Activated naive CD4-positive, alpha-beta T cell treated with Interleukin-2 at 50 U/mL for 16 hours (primary cell): ENCODE results near the gene PDCD1.
"Not testable (repeated sequence)": the region's sequence is repeated elsewhere in the genome, so short reads cannot be mapped to it uniquely, and the experiment has no call there.

Experiments used
- DNase-seq: peaks from one replicate; pipeline ENCODE4 v3.0.0-alpha.2; 2020

Gene PDCD1

DNA sequence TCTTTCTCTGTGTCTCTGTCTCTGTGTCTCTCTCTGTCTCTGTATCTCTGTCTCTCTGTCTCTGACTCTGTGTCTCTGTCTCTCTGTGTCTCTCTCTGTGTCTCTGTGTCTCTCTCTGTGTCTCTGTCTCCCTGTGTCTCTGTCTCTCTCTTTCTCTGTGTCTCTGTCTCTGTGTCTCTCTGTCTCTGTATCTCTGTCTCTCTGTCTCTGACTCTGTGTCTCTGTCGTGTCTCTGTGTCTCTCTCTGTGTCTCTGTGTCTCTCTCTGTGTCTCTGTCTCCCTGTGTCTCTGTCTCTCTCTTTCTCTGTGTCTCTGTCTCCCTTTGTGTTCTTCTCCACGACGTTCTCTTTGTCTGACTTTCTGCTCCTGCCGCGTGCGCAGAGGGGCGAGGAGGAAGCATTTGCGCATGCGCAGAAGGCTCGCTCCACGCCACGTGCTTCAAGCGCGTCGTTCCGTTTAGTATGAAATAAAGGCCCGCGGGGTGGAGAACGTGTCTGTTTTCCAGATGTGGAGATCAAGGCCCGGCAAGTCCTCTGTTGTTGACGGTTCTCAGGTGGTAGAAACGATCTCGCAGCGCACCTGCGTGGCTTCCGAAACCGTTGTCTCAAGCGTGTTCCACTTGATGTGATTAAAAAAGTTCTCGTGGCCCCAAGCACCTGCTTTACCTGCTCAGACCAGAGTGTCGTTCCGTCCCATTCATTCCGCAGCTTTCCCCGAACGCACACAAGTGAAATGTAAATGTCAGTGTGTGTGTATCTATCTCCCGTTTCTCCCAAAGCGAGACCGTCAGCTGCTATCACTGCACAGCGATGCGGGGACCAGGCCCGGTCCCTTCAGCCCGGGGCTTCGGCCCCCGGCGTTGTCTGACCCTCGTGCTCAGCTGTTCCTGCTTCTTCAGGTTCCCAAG, 34.9 kb downstream of the PDCD1 start:
- DNase-seq = not testable (repeated sequence)

DNA sequence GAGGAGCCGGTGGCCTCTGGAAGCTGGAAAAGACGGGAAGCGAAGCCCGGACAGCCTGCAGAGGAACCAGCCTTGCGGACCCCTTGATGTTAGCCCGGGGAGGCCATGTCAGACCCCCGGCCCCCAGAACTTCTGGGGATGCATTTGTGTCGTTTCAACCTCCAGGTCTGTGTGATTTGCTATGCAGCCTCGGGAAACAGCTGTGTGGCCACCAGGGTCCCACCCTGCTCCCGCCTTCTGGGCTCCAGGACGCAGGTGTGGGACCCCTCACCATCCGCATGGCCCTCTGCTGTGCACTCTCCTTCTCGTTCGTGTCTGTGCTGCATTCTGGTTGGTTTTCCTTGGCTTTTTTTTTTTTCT, 36.5 kb downstream of the PDCD1 start:
- DNase-seq = no peak

- DNase-seq = no peak
Measured at GRCh38 chr2:241821460-241822263, 37.0 kb downstream of the PDCD1 start.

DNA sequence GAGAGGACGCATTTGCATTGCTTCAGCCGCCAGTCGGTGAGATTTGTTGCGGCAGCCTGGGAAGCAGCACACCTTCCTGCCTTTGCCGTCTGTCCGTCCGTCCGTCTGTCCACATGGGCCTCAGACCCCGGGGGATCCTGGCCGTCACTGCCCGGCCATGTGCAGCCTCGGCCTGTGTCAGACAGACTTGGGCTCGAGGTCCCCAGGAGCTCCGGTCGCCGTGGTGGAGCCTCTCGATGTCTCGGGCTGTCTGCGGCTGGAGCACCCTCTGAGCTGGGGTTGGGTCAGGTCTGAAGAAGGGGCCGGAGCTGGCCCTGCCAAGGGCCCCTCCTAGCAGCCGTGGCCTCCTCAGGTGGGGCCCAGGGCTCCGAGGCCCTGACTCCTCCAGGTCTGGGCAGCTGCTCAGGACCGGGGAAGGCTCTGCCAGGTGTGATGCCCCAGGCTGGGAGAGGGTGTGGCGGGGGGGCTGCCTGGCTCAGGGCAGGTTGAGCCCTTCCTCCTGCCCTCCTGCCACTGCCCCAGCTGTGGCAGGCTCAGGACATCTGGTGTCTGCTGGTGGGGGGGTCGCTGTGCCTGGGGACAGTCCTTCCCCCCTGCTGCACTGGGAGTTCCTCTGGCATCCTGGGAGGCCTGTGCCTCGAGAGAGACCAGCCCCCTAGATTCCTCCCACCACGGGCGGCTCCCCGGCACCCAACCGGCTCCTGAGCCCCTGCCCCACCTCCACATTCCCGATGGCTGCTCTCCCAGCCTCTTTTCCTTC, 37.9 kb downstream of the PDCD1 start:
- no peak for DNase-seq

GRCh38 chr2:241819947-241820624, 38.6 kb downstream of the PDCD1 start:
- DNase-seq = not testable (repeated sequence)

DNA sequence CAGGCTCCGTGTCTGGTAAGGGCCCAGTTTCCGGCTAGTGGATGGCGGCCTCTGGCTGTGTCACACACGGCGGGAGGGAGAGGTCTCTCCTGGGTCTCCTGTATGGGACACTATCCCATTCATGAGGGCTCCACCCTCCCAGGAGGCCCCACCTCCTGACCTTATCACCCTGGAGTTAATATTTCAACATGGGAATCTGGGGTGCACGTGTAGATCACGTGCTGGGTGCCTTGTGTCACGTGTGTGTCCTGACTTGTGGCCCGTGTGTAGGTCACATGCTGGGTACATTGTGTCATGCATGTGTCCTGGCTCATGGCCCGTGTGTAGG, 39.8 kb downstream of the PDCD1 start:
- no peak for DNase-seq

DNA sequence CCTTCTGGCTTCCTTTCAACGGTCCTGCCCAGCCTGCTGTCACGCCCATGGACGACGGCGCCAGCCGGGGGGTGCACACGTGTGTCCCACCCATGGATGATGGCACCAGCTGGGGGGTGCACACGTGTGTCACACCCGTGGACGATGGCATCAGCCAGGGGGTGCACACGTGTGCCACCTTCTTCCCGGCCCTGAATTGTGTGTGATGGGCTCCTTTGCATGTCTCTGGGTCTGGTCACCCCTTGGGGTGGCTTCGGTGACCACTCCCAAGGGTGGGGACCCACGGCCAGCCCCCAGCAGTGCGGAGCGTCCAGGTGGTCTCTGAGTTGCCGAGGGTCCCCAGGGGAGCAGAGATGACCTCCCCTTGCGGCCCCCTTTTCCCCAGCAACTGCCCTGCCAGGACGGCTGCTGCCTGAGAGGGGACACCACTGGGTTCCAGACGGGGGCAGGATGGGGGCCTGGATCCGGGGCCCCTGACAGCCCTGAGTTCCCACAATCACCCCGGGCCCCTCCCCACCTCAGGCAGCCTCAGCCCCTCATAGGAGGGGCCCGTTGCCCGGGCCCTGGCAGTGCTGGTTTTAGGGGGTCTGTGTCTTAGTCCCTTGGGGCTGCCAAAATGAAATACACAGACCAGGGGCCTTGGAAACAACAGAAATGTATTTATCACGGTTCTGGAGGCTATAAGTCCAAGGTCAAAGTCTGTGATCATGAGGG, 40.3 kb downstream of the PDCD1 start:
- no peak for DNase-seq

DNA sequence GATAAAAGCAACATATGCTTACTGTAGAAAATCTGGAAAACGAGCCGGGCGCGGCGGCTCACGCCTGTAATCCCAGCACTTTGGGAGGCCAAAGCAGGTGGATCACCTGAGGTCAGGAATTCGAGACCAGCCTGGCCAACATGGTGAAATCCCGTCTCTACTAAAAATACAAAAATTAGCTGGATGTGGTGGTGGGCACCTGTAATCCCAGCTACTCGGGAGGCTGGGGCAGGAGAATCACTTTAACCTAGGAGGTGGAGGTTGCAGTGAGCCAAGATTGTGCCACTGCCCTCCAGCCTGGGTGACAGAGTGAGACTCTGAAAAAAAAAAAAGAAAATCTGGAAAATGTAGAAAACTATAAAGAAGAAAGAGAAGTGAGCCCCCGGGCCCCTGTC, 40.9 kb downstream of the PDCD1 start:
- DNase-seq = not testable (repeated sequence)

- DNase-seq = no peak
Measured at GRCh38 chr2:241817126-241817820, 41.4 kb downstream of the PDCD1 start.

- DNase-seq = no peak
Measured at GRCh38 chr2:241816431-241817121, 42.1 kb downstream of the PDCD1 start.

DNA sequence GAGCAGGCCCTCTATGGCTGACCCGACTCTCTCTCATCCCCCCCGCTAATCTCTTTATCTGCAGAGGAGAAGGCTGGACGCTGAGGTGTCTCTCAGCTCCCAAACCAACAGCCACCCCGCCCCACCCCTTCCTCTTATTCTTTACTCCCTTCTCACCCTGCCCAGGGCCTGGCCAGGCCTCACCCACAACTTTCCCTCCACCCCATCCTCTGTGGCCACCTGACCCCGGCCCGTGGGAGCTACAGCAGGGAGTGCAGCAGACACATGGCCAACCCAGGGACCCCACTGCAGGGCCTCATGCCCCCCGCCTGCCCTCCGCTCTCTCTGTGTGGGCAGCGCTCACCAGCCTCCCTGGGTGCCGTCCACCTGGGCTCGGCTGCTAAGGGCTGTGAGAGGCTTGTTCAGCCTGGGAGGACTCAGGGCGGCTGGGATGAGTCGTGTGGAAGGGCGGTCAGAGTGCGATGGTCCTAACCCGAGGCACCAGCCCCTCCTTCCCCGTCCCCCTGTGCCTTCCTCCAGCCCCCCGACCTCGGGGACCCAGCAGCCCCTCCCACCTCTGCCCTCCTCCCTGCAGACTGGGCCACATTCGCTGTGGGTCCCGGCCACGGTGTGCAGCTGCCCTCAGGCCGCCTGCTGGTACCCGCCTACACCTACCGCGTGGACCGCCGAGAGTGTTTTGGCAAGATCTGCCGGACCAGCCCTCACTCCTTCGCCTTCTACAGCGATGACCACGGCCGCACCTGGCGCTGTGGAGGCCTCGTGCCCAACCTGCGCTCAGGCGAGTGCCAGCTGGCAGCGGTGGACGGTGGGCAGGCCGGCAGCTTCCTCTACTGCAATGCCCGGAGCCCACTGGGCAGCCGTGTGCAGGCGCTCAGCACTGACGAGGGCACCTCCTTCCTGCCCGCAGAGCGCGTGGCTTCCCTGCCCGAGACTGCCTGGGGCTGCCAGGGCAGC, 42.9 kb downstream of the PDCD1 start:
- no peak for DNase-seq

DNA sequence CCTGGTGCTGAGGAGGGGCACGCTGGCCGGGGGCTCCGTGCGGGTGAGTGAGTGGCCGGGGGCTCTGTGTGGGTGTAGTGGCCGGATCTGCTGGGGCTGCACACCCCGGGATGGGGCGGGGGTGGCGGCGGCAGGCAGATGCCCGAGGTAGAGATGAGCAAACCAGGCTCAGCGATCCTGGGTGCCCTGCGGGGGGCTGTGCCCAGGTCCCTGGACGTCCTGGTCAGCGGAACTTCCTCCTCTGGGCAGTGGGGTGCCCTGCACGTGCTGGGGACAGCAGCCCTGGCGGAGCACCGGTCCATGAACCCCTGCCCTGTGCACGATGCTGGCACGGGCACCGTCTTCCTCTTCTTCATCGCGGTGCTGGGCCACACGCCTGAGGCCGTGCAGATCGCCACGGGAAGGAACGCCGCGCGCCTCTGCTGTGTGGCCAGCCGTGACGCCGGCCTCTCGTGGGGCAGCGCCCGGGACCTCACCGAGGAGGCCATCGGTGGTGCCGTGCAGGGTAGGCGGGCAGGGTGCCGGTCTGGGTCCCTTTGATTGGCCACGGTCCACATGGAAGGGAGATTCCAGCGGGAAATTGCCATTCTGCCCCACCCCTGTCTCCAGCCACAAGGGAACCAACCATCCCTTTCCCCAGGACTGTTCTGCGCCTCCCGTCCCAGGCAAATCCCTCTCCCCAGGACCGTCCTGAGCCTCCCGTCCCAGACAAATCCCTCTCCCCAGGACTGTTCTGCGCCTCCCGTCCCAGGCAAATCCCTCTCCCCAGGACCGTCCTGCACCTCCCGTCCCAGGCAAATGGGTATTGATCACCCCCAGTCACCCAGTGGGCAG, 43.8 kb downstream of the PDCD1 start:
- no peak for DNase-seq

DNA sequence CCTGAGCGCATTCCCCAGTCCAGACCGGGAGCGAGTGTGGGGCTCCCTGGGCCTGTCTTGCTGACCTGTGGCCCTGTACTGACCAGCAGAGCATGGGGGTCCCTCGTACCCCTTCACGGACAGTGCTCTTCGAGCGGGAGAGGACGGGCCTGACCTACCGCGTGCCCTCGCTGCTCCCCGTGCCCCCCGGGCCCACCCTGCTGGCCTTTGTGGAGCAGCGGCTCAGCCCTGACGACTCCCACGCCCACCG, 44.4 kb downstream of the PDCD1 start:
- no peak for DNase-seq

- DNase-seq = peak; percentile 22
Measured at GRCh38 chr2:241813644-241814392, 44.9 kb downstream of the PDCD1 start.

DNA sequence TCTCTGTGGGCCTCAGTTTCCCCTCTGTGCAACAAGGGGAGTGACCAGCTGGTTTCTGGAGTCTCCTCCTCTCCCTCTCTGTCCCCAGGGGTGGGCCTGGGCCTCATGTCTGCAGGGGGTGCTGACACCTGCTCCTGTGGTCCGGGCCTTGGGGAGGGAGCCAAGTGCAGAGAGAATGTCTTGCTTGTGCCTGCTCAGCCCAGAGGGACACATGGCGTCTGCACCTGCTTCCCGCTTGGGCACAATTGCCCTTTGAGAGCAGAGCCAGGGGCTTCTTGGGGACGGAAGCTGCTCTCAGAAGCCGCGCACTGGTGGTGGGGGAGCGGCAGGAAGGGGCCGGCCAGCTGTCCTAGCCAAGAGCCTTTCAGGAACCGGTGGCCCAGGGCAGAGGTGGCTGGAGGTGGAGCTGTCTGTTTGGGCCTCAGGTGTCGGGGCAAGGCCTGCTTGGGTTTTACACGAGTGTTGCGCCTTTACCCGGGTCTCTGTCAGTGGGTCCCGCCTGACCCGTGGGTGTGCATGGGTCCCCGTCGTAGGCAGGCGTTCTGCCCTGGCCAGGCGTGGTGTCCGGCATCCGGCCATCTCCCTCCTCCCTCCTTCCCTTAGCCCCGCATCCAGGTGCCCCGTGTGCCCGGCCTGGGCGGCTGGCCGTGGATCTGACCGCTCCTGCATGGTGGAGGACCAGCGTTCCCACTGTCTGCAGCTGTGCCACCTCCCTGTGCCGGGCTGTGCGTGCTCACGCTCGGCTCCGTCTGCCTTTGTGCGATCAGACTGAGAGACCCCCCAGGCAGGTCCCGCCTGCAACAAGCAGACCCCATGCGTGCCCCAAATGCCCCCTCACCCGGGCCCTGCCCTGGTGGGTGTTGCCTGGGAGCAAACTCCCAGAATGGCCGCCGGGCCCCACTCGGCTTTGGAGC, 45.7 kb downstream of the PDCD1 start:
- DNase-seq = no peak

DNA sequence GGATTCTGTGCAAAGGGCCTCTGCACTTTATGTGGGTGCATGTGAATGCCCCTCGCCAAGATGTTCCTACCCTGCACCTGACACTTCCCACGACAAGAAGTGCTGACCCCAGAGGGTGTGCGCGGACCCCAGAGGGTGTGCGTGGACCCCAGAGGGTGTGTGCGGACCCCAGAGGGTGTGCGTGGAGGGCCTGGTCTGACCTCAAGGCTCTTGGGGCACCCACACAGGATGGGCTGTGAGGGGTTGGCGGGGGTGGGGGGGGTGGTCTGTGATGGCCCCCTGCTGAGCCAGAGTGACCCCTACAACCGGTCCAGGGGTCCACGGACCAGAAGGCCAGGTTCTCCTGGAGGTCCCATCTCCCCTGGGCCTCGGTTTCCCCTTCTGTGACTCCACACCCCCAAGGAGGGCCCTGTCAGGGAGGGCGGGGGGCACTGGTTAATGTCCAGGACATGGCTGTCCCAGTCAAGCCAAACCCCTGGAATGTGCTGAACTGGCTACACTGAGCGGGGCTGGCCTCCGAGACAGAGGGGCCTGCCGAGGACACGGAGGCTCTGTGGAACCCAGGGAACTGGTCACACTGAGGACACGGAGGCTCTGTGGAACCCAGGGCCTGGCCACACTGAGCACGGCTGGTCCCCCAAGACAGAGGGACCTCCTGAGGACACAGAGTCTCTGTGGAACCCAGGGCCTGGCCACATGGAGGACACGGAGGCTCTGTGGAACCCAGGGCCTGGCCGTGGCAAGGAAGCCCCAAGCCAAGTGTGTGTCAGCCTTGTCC, 46.6 kb downstream of the PDCD1 start:
- no peak for DNase-seq
